ENCODE results near the gene OR51B4.
"Not testable (repeated sequence)": the region's sequence is repeated elsewhere in the genome, so short reads cannot be mapped to it uniquely, and the experiment has no call there.

Gene OR51B4

DNA sequence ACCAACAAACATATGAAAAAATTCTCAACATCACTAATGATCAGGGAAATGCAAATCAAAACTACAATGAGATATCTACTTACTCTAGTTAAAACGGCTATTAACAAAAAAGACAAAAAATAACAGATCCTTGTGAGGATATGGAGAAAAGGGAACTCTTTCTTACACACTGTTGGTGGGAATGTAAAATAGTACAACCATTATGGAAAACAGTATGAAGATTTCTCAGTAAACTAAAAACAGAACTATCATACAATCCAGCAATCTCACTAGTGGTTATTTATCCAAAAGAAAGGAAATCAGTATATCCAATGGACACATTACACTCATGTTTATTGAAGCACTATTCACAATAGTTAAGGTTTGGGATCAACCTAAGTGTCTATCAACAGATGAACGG lies 35.9 kb downstream of the OR51B4 start:
- TF ChIP-seq, protein P1, sequence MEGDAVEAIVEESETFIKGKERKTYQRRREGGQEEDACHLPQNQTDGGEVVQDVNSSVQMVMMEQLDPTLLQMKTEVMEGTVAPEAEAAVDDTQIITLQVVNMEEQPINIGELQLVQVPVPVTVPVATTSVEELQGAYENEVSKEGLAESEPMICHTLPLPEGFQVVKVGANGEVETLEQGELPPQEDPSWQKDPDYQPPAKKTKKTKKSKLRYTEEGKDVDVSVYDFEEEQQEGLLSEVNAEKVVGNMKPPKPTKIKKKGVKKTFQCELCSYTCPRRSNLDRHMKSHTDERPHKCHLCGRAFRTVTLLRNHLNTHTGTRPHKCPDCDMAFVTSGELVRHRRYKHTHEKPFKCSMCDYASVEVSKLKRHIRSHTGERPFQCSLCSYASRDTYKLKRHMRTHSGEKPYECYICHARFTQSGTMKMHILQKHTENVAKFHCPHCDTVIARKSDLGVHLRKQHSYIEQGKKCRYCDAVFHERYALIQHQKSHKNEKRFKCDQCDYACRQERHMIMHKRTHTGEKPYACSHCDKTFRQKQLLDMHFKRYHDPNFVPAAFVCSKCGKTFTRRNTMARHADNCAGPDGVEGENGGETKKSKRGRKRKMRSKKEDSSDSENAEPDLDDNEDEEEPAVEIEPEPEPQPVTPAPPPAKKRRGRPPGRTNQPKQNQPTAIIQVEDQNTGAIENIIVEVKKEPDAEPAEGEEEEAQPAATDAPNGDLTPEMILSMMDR (IDR thresholded peaks at IDR 0.05; ENCODE audit: insufficient read depth, low read length, poor library complexity, severe bottlenecking) = no peak
- TF ChIP-seq EZH2phosphoT487 (conservative IDR thresholded peaks at IDR 0.05; ENCODE audit: low read length) = no peak

DNA sequence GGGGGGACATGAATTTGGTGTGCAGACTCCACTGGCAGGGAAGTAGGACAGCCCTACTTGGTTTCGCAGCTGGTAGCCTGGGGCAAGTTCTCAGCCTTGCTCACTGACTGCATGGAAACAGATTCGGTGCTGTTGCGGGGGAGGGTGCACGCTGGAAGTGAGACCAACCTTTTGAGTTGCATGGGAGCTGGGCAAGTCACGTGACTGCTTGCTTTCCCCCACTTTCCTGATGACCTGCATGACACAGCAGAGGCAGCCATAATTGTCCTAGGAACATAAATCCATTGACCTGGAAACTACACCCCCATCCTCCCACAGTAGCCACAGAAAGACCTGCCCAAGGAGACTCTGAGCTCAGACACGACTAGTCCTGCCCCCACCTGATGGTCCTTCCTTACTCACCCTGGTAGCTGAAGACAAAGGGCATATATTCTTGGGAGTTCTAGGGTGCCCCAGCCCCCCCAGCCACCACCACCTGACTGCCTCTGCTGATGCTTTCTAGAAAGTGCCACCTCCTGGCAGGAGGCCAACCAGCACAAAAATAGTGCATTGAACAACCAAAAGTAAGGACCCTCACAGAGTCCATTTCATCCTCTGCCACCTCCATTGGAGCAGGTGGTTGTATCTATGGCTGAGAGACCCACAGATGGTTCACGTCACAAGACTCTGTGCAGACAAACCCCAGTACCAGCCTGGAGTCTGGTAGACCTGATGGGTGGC lies 43.0 kb downstream of the OR51B4 start:
- TF ChIP-seq, protein P1 (IDR thresholded peaks at IDR 0.05; ENCODE audit: insufficient read depth, low read length, poor library complexity, severe bottlenecking) = no peak
- TF ChIP-seq EZH2phosphoT487 (conservative IDR thresholded peaks at IDR 0.05; ENCODE audit: low read length) = no peak
- no peaks in the 10 kb centered on the region for H3K27me3 ChIP-seq (ENCODE audit: low read length)
- no peak overlapping the region for H2AFZ ChIP-seq (ENCODE audit: low read depth, low read length, severe bottlenecking)
- no peaks in the 10 kb centered on the region for H3K79me2 ChIP-seq (ENCODE audit: insufficient read depth, low read length)
- H3K9ac ChIP-seq (ENCODE audit: low read length) = no peak overlapping the region
- no peak overlapping the region for H3K27ac ChIP-seq (ENCODE audit: low read depth, low read length)
- no peaks in the 10 kb centered on the region for H3K9me3 ChIP-seq (ENCODE audit: insufficient read depth, low read length)
- H3K4me2 ChIP-seq (ENCODE audit: low read depth, low read length, poor library complexity, severe bottlenecking) = no peak overlapping the region
- no peaks in the 10 kb centered on the region for H3F3A ChIP-seq (ENCODE audit: insufficient read depth)
- H4K20me1 ChIP-seq (ENCODE audit: low read depth, low read length) = no peaks in the 10 kb centered on the region
- no peaks in the 10 kb centered on the region for H3K9me2 ChIP-seq (replicated peaks; ENCODE audit: insufficient read depth, low read length)
- no peaks in the 10 kb centered on the region for H3K36me3 ChIP-seq (ENCODE audit: low read length)
- H3K4me3 ChIP-seq (ENCODE audit: insufficient read depth, low read length, poor library complexity, severe bottlenecking) = no peak overlapping the region

More for the DNA sequence above, 35.9 kb downstream of the OR51B4 start:
- Histone ChIP-seq H3K79me2 (ENCODE audit: insufficient read depth, low read length) (no peaks in the 10 kb centered on the region), H3K27ac (ENCODE audit: low read depth, low read length) (no peak overlapping the region), H3K27me3 (ENCODE audit: low read length) (no peaks in the 10 kb centered on the region), H3K9me2 (replicated peaks; ENCODE audit: insufficient read depth, low read length) (no peaks in the 10 kb centered on the region), H3K9ac (ENCODE audit: low read length) (no peak overlapping the region), H3F3A (ENCODE audit: insufficient read depth) (no peaks in the 10 kb centered on the region), H3K4me3 (ENCODE audit: insufficient read depth, low read length, poor library complexity, severe bottlenecking) (no peak overlapping the region), H3K36me3 (ENCODE audit: low read length) (no peaks in the 10 kb centered on the region), H3K4me2 (ENCODE audit: low read depth, low read length, poor library complexity, severe bottlenecking) (no peak overlapping the region), H4K20me1 (ENCODE audit: low read depth, low read length) (no peaks in the 10 kb centered on the region), H2AFZ (ENCODE audit: low read depth, low read length, severe bottlenecking) (no peak overlapping the region), H3K9me3 (ENCODE audit: insufficient read depth, low read length) (no peaks in the 10 kb centered on the region)

GRCh38 chr11:5257296-5257695 lies 44.5 kb downstream of the OR51B4 start:
- H3K27me3 ChIP-seq (ENCODE audit: low read length) = no peaks in the 10 kb centered on the region
- no peaks in the 10 kb centered on the region for H3K9me3 ChIP-seq (ENCODE audit: insufficient read depth, low read length)
- H3K27ac ChIP-seq (ENCODE audit: low read depth, low read length) = no peak overlapping the region
- no peak for TF ChIP-seq EZH2phosphoT487 (conservative IDR thresholded peaks at IDR 0.05; ENCODE audit: low read length)
- TF ChIP-seq, protein P1 (IDR thresholded peaks at IDR 0.05; ENCODE audit: insufficient read depth, low read length, poor library complexity, severe bottlenecking) = no peak
- H2AFZ ChIP-seq (ENCODE audit: low read depth, low read length, severe bottlenecking) = no peak overlapping the region
- no peak overlapping the region for H3K9ac ChIP-seq (ENCODE audit: low read length)
- H3K36me3 ChIP-seq (ENCODE audit: low read length) = no peaks in the 10 kb centered on the region
- H3K9me2 ChIP-seq (replicated peaks; ENCODE audit: insufficient read depth, low read length) = no peaks in the 10 kb centered on the region
- no peak overlapping the region for H3K4me2 ChIP-seq (ENCODE audit: low read depth, low read length, poor library complexity, severe bottlenecking)
- H3K79me2 ChIP-seq (ENCODE audit: insufficient read depth, low read length) = no peaks in the 10 kb centered on the region
- no peaks in the 10 kb centered on the region for H3F3A ChIP-seq (ENCODE audit: insufficient read depth)
- H3K4me3 ChIP-seq (ENCODE audit: insufficient read depth, low read length, poor library complexity, severe bottlenecking) = no peak overlapping the region
- H4K20me1 ChIP-seq (ENCODE audit: low read depth, low read length) = no peaks in the 10 kb centered on the region

- not testable (repeated sequence) for H3K9me2 ChIP-seq (replicated peaks; ENCODE audit: insufficient read depth, low read length); H3K79me2 ChIP-seq (ENCODE audit: insufficient read depth, low read length); H3F3A ChIP-seq (ENCODE audit: insufficient read depth); H3K4me3 ChIP-seq (ENCODE audit: insufficient read depth, low read length, poor library complexity, severe bottlenecking); H3K36me3 ChIP-seq (ENCODE audit: low read length); H3K27ac ChIP-seq (ENCODE audit: low read depth, low read length); H2AFZ ChIP-seq (ENCODE audit: low read depth, low read length, severe bottlenecking); H3K9me3 ChIP-seq (ENCODE audit: insufficient read depth, low read length); H3K27me3 ChIP-seq (ENCODE audit: low read length); H3K4me2 ChIP-seq (ENCODE audit: low read depth, low read length, poor library complexity, severe bottlenecking); H3K9ac ChIP-seq (ENCODE audit: low read length); H4K20me1 ChIP-seq (ENCODE audit: low read depth, low read length)
These were observed 46.9 kb downstream of the OR51B4 start, which contains the start of gene HBG2 for GRCh38 chr11:5254646-5255413. Gene HBG2 (minus strand): TSS chr11:5254781. CDS start chr11:5254728, 53 bp downstream.

DNA sequence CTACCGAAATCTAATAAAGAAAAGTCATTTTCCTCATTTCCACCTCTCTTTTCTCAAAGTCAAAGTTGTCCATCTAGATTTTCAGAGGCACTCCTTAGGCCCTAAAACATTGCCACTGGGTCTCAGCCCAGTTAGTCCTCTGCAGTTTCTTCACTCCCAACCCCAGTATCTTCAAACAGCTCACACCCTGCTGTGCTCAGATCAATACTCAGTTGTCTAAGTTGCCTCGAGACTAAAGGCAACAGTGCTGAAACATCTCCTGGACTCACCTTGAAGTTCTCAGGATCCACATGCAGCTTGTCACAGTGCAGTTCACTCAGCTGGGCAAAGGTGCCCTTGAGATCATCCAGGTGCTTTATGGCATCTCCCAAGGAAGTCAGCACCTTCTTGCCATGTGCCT lies 47.7 kb downstream of the OR51B4 start:
- H4K20me1 ChIP-seq (ENCODE audit: low read depth, low read length); H3K27ac ChIP-seq (ENCODE audit: low read depth, low read length); H3K4me2 ChIP-seq (ENCODE audit: low read depth, low read length, poor library complexity, severe bottlenecking); H3K9me2 ChIP-seq (replicated peaks; ENCODE audit: insufficient read depth, low read length); H3K9me3 ChIP-seq (ENCODE audit: insufficient read depth, low read length); H2AFZ ChIP-seq (ENCODE audit: low read depth, low read length, severe bottlenecking); H3K9ac ChIP-seq (ENCODE audit: low read length); H3K4me3 ChIP-seq (ENCODE audit: insufficient read depth, low read length, poor library complexity, severe bottlenecking); H3K27me3 ChIP-seq (ENCODE audit: low read length); H3K36me3 ChIP-seq (ENCODE audit: low read length); H3F3A ChIP-seq (ENCODE audit: insufficient read depth); H3K79me2 ChIP-seq (ENCODE audit: insufficient read depth, low read length): not testable (repeated sequence)
